GM21576 (cell line): ENCODE results near the gene DLGAP3.
"Not testable (repeated sequence)": the region's sequence is repeated elsewhere in the genome, so short reads cannot be mapped to it uniquely, and the experiment has no call there.

Experiments used
- ATAC-seq: cut with Tn5 transposase; IDR thresholded peaks from one replicate; pipeline ENCODE4 v1.9.1; 2021; ENCODE audit warnings: mild to moderate bottlenecking, moderate library complexity; ENCODE audit not compliant: unreplicated experiment

Gene DLGAP3

GRCh38 chr1:34842952-34843371 lies 86.5 kb downstream of the DLGAP3 start:
- no peak for ATAC-seq

DNA sequence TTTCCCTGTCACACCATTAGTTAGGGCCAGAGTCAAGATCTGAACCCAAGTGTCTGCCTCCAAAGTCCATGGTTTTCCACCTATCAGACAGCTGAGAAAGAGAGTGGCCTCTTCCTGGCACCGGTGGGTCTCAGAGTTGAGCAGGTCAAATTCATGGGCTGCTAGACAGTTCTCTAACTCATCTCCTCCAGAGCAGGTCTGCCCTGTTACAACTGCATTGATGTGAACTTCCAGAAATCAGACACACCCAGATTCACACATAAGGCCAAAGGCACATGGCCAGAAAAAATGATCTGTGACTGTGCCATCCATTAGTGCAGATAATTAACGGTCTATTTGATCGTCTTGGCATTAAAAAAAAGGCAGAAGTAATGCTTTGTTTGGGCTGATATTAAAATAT lies 87.4 kb downstream of the DLGAP3 start:
- no peak for ATAC-seq

DNA sequence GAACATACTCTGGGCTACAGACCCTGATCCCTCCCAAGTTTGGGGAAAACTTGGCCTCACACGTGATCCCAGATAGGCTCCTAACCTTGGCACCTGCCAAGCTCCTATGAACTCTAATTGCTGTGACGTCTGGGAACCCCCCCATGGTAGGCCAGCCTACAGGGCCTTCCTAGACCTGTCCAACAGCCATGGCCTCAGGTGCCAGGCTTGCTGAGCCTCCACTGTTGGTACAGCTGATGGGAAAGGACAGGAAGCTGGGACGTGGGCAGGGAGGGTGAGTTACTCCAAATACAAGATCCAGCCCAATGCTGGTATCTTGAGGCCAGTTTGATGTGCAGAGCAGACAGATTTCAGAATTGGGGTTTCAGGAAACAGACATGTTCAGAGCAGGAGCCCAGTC lies 89.0 kb downstream of the DLGAP3 start:
- ATAC-seq: no peak

DNA sequence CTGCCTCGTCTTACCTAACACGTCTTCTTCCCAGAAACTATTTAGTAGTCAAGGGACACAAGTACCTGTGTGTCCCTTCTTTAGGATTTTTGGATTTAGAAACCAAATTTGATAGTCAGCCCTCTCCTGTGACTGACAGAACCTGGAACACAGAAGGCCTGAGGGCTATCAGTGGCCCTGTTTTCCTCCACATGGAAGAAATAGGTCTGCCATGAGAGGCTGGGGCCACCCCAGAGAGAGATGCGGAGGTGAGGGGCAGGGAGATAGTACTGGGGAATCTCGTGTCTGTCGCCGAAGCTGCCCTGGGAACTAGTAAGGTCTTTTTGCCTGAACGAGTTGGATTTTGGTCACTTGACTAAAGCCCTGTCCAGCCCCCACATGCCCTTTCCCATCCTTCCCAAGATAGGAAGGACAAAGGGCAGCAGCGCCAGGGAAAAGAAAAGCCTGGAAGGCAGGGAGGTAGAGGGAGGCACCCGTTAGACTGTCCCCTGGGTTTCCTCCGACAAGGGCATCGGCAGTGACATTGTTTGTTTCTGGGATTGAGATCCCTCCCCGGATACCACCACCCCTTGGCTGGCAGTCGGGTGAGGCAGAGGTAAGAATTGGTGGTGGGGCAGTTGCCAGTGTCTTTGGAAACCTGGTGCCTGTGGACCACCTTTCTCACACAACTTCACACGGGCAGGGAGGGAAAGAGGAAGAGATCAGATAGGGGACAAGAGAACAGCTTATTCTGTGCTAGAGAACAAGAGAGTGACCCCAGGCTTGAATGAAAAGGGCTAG lies 89.7 kb downstream of the DLGAP3 start:
- no peak for ATAC-seq

- no peak for ATAC-seq
These were observed 95.7 kb downstream of the DLGAP3 start for GRCh38 chr1:34833711-34834110.

DNA sequence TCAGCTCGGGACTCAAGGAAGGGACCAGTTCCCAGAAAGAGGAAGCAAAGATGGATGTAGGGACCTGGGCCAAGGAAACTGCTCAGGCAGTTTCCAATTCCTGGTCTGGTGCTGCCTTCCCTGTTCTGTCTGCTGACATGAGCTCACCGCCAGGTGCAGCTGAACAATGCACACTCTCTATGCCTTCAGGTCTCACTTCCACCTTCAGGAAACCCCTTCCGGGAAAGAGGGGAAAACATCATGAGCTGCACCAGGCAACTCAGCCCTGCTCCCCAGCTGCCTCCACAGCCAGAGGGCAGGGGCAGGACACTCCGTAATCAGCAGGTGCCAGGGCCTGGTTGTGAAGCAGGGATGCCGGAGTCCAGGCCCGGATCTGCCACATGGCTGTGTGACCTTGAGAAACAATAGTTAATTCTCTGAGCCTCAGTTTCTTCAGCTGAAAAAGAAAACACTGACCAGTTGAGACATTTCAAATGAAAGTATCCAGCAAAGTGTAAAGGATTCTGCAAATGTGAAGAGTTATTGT lies 97.7 kb downstream of the DLGAP3 start:
- no peak for ATAC-seq

GRCh38 chr1:34829250-34829649 lies 100.2 kb downstream of the DLGAP3 start:
- ATAC-seq: no peak

DNA sequence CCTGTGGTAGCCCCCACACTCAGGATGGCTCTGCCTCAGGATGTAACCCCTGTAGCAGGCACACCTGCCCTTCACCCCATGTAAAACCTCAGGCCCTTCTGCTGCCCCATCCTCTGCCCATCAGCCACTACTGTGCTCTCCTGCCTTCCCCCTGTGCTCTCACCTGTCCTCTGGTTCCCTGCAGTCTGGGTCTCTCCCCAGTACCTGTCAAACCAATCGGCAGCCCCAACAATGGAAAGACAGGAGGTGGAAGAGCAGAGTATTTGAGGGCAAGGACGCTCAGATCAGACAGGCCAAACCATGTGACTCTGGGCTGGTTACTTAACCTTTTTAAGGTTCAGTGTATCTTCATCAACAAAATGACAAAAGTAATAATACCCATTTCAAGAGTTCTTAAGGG lies 100.8 kb downstream of the DLGAP3 start:
- ATAC-seq: no peak

GRCh38 chr1:34827341-34827941 lies 102.0 kb downstream of the DLGAP3 start:
- ATAC-seq: no peak

GRCh38 chr1:34825455-34826091 lies 103.9 kb downstream of the DLGAP3 start:
- ATAC-seq: no peak

GRCh38 chr1:34824817-34825454 lies 104.5 kb downstream of the DLGAP3 start:
- no peak for ATAC-seq

- ATAC-seq: no peak
These were observed 107.2 kb downstream of the DLGAP3 start for GRCh38 chr1:34822202-34822601.

GRCh38 chr1:34818862-34819261 lies 110.6 kb downstream of the DLGAP3 start:
- ATAC-seq: not testable (repeated sequence)

GRCh38 chr1:34816778-34817177 lies 112.7 kb downstream of the DLGAP3 start:
- no peak for ATAC-seq

GRCh38 chr1:34816332-34816731 lies 113.1 kb downstream of the DLGAP3 start:
- no peak for ATAC-seq
